HG03064 (cell line): Measurements from ENCODE around the gene TMEM9.

ENCODE experiments used
- ATAC-seq: cut with Tn5 transposase; IDR thresholded peaks from one replicate; pipeline ENCODE4 v1.9.1; 2021; ENCODE audit warnings: low read depth; ENCODE audit not compliant: unreplicated experiment

The TMEM9 gene

DNA sequence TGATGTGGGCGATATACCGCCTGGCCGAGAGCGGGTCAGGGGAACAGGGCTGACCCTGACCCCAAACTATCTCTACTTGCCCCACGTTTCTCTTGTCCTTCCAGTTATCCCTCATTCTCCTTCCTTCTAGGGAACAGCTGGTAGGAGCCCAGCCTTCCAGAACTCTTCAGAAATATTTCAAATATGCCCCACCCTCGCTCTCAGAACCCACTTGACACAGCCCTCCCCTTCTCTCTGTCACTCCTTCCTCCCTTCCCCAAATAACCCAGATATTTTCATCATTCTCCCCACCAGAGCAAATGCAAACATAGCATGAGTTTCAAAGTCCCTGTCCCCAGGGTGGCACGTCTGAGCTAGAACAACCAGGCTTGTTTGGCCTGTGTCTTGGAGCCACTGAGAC, 43.1 kb downstream of the TMEM9 start:
- no peak for ATAC-seq

DNA sequence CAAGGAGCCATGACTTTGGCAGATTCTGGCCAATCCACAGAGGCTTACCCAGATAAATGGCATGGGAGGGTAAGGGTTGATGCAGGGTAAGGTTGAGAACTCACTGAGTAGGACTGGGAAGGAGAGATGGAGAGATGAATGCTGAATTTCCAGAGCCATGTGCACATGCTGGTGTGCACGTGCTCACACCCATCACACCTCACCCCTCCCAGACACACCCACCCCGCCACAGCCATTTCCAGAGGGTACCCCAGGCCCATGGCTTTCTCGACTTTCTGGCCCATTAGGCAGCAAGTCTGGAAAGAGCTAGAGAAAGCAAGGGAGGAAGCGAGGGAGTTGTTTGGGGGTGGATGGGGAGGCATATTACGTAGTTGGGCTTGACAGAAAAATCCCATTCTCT, 43.7 kb downstream of the TMEM9 start:
- no peak for ATAC-seq

DNA sequence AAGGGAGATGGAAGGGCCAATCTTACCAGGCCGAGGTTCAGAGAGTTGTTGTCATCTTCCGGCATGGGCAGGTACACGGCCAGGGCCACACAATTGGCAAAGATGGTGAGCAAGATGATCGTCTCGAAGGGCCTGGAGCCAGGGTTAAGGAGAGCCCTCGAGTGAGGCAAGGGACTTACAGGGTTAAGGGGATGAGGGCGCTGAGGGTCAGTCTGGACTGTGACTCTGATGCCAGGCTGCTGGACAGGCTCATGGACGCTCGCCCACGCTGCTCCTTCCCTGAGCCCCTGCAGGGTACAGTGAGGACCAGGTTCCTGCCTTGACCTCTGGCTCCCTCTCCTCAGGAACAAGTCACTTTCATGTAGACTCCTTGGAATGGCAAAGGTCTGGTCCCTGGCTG, 44.1 kb downstream of the TMEM9 start:
- no peak for ATAC-seq

DNA sequence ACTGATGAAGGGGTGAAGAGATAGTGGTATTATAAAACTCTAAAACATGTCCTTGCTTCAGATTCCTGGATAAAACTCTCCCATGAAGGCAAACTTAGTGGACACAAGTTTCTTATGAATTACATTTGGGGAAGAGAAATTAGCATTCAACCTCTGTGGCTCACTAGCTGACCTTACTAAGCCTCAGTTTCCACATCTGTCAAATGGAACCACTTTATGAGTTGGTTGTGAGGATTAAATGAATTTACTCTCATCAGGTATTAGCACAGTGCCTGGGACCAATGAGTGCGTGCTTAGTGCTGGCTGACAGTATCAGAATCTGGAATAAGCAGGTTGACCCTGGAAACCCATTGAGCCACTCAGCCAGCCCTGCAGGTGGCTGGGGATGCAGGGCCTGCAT, 44.6 kb downstream of the TMEM9 start:
- ATAC-seq: no peak

DNA sequence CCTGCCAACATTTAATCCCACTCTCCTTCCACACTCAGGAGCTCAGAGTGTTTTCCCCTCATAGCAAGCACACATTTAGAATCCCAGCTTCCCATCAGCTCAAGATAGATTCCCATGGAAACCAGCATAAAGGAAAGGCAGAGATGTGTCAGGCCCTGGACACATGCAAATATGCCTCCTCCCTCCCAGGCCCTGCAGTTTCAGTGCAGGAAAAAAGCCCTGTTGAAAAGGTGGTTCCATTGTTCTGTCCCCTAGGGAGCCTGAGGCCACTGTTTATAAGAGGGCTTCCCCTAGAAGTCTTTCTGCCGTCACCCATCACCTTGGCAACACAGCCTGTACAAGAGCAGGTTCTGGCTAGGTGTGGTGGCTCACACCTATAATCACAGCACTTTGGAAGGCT, 45.7 kb downstream of the TMEM9 start:
- ATAC-seq: no peak

DNA sequence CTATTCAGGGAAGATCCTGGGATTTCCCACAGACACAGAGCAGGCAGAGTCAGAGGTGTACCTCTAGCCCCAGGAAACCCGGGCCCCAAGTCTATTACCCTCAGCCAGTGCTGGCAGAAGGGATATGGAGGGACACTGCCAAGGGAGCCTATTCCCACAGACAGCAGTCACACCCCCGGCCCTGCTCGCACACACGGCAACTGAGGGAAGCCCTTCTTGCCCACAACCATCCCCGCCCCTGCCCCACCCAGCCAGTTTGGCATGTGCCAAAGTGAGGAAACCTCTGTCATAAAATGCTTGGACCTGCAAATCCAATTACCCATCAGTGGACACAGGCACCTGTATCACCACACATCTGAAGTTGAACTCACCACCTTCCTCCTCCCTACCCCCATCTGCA, 48.6 kb downstream of the TMEM9 start:
- no peak for ATAC-seq

DNA sequence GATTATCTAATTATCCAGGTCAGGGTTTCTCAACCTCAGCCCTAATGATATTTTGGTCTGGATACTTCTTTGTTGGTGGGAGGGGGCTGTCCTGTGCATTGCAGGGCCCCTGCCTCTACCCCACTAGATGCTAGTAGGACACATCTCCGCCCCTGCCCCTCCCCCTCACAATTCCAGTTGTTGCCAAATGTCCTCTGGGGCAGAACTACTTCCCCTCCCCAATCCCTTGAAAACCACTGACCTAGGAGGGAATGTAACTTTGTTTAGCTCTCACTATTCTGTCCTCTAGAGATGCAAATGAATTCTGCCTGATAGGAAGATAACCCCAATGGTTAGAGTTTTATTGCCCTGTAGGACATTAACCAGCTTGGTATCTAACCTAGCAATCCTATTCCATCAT, 50.1 kb downstream of the TMEM9 start:
- ATAC-seq: no peak

DNA sequence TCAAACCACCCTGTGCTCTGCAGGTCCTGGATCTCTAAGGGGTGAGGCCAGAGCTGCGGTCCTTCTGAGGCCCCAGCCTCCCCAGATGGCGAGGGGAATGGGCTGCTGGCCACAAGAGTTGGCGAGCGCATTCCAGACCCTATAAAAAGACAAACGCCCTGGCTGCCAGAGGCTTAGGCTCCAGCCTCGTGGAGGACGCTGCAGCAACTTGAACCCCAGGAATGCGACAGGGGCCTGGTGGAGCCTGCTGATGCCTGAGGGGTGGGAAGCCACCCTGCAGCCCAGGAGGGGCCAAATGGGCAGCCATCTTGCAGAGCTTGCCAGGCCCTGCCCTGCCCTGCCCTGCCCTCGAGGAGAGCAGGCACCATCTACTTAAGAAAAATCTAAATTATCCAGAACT, 50.6 kb downstream of the TMEM9 start:
- no peak for ATAC-seq

DNA sequence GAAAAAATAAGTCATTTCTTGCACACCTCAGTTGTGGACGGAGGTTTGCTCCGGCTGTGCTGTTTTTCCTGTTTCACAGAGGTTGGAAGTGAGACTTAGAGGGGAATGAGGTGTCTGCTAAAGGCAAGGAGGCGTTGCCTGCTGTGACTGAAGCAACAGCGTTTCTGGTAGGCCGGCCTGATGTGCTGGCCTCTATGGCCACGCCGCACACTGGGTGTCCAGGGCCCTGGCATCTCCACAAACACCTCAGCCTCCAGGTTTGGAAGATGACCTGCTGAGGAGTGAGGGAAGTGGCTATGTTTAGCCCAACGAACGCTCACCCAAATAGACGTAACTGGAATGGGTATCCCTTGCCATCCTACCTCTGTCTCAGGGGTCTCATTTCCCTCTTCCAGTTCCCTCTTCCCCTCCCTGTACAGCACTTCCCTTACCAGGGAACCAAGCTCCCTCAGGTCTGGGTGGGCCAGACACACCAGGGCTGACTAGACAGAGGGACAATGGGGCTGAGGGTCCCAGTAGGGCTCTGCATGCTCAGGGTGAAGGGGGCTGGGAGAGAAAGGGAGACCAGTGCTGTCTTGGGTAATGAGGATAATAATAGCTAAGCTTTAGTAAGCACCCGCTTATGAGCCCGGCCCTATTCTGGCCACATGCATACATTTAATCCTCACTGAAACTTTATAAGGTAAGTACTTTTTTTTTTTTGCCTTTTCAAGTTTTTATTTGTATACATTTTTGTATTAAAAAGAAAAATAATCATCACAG, 53.9 kb downstream of the TMEM9 start:
- ATAC-seq: no peak

DNA sequence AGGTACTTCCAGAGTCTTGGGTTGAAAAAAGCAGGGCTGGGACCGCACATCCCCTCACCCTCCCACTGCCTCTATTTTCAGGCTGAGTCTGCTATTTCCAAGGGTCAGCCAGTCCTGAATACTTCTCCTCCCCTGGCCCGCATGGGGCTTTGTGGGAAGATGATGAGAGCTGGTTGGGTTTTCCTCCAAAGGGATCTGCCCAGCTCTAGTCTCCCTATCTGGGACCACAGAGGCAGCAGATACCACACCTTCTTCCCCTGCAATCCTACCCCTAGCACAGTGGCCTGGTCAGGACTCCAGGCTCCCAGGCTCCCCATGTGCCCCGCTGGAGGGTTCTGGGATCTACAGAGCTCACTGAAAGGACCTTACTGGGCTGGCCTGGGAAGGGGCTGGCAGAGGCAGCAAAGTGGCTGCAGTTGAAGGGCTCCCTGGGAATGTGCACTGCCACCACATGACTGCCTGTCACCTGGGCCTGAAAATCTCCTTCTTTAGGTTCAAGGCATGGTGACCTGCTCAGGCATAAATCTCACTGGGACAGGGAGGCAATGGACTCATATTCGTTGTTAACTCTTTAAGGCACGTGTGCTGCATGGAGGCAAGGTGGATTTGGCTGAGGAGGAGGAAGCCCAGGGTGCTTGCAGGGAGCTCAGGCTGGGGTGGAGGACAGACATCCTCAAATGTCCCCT, 55.1 kb downstream of the TMEM9 start:
- ATAC-seq: no peak

DNA sequence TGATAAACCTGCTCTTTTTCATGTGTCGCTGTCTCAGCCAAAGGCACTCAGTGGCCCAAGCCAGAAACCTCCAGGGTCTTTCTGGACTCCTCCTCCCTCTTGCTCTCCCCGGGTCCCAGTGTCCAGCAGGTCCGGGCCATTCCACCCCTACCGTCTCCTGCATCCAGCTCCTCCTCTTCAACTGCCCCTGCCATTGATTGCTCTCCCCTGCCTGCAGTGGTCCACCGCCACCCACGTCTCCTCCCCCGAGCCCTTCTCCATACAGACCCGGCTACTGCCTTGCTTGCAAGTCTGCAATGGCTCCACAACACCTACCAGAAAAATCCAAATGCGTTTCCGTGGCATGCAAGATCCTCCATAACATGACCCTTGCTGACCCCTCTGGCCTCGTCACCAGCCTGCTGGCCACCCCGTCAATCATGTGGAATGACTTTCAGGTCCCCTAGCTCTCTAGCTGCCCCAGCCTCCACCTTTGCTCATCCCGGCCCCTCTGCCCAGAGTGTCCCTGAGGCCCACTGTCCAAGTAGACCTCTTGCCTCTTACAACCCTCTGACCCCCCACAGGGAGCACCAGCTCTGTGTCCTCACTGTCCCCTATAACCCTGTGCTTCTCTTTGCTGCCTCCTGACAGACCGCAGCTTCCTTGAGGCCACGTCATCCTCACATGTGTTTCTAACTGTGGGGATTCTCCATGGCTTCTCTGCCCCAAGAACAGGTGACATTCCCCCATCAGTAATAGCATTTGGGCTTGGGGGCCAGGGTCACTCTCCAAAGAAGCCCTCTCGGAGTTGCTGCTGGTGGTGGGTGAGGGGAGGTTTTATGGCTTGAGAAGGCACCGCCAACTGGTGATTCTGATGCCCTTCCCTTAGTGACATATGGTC, 57.1 kb downstream of the TMEM9 start:
- ATAC-seq: no peak

DNA sequence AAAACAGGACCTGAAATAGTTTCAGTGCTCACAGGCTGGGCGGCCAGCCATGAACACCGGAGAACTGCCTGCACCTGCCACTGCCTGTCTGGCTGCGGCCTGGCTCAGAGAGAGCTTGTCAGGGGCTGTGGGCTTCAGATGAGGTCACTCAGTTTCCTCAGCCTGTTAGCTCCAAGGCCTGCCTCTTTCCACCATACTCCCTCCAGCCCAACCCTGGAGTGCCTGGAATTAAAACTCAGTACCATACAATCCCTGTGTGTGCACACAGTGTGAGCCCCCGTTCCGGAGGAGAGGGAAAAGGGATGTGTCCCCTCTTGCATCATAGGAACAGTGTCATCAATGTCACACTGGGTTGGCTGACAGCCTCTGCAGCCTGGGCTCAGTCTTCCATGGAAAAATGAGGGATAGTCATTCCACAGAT, 58.2 kb downstream of the TMEM9 start:
- no peak for ATAC-seq

DNA sequence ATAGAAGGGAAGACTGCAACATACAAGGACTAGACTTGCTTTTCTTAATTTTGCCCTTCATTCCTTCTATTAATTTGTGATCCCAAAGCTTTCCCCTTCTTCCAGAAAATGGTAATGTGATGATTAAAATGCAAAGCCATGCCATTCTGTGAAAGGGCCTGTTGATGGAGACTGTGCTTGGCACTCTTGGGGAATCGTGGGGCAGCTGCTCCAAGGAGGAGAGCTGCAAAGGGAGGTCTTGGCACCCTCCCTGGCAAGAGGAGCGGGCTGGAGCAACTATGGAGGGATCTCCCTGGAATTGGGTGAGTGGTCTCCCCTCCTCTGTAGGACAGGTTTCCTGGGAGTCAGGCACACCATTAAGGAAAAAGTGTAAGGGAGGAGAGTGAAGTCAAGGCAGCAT, 58.7 kb downstream of the TMEM9 start:
- no peak for ATAC-seq

DNA sequence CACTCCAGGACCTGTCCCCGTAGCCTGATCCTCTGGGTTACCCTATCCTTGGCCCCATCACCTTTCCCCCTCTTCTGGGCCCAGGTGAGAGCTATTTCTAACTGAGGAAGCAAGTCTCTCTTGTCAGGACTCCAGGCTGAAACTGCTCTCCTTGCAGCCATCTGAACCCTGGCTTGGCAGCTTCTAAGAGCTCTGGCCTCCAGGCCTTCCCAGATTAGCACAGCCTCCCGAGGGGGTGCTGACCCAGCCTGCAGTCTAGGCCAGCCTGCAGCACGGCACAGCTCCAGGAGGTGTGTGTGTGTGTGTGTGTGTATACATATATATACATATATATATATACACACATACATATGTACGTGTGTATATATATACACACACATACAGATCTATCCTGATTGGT, 59.4 kb downstream of the TMEM9 start:
- no peak for ATAC-seq

DNA sequence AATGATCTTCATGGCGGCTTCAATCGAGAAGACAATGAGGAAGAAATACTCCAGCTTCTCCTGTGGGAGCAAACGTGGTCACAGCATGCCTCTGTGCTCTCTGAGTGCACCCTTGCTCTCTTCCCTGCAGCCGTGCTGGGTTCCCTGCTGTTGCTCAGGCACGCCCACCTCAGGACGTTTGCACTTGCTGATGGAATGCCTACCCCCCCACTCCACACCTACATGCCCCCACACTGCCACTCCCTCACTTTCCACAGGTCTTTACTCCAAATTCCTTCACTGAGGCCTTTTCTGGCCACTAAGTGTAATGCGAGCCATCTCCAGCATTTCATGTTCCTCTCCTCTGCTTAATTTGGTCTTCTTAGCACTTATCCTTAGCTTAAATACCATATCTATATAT, 60.3 kb downstream of the TMEM9 start:
- no peak for ATAC-seq

DNA sequence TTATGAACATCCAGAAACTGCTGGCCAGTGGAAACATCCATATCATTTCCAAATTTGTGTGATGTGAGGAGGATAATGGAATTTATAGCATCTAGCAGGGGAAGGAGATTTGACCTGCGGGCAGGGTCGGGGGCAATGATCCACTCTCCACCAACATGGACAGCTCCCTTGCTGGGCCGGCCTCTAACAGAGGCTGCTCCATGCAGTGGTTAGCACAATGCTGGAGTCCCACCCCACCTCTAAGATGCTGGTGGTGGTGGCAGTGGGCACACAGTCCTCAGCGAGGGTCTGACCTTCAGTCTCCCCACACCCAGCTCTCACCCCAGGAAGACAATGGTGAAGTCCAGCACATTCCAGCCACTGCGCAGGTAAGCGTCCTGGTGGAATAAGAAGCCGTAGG, 60.7 kb downstream of the TMEM9 start:
- ATAC-seq: no peak

DNA sequence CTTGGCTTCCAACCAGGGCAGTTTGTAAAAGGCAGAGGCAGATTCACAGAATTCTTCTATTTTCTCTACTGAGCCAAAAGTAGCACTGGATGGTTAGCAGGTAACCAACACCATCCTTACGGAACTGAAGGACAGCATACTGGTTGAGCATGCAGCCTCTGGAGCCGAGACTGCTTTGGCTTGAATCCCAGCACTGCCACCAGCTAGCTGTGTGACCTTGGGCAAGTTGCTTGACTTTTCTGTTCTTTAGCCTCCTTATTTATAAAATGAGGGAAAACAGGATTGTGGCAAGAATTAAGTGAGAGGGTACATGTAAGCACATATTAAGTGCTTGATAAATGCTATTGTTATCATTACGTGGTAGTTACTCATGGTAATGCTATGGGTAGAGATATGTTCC, 61.5 kb downstream of the TMEM9 start:
- ATAC-seq: no peak

DNA sequence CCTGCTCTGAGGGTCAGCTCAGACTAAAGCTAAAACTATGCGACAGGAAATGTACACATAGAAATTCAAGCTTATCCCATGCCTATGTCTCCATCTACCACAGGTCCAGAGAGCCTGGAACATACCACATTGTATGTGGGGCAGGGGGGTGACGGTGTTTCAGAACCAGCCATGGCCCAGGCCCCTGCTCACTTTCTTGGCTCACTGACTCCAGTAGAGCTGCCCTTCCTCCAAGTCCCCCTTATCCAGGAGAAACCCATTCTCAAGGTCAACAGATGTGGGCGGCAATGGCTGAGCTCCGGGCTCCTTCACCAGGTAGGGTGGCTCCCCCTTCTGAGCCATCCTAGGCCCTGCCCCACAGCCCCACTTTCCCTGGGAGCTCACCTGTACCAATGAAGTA, 63.0 kb downstream of the TMEM9 start:
- ATAC-seq: no peak

DNA sequence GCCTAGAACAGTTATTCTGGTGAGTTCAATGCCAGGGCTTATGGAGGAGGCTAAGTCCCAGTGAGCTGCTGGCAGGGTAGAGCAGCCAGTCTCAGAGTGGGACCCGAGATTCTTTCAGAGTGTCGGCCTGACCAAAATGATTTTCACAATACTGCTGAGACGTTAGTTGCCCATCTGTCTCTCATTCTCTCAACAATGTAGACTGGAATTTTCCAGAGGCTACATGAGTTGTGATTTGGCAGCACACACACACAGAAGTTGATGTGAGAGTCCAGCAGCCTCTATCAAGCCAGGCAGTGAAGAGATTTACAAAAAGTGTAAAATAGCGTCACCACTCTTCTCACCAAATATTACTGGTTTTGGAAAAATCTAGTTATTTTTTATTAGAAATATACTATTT, 63.7 kb downstream of the TMEM9 start:
- ATAC-seq: no peak

DNA sequence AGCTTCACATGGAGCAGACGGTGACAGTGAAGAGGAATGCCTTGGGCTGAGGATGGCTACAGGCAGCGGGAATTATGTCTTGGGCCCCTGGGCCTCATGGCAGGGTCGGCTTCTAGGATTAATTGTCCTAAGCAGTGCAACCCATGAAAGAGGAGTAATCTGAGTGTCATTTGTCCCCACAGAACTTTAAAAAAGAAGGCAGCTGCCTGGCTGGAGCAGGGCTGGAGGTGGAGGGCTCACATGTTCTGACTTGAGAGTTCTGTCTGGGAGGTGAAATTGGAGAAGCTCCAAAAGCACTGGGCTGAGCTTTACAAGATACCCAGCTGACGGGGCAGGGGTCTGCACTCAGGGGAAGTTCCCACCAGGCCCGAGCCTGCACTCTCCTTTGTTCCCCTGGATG, 64.7 kb downstream of the TMEM9 start:
- ATAC-seq: no peak

DNA sequence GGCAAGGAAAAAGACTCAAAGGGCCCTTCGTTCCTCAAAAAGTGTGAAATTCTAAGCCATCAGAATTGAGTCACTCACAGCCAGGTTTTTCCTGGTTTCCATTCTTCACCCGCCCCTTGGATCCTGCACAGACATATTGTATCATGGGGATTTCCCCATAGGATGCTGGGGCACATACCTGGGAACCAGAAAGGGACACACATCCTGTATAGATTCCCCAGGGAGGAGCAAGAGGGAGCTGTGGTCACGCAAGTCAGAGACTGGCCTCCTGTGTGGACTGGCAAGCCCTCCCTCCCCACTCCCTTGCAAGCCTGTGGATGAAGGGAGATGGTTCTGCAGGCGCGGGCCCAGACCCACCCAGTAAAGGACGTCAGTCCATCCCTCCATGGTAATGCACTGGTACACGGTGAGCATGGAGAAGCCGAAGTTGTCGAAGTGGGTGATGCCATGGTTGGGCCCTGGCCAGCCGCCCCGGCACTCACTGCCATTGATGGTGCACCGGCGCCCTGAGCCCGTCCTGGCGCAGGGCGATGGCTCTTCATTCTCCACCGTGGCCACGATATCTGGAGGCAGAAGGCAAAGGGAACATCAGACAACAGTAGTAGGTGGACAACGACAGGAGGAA, 65.3 kb downstream of the TMEM9 start:
- no peak for ATAC-seq
